WTC11 (cell line): Measurements from ENCODE around the gene DLGAP3. TPM values are rescaled to one million over a fixed set of nuclear protein-coding genes. Genes with fewer than 3 reads are reported as not detected.

Experiments used
- ATAC-seq: fragments of 200-7000 bp; cut with Tn5 transposase; 2 replicates; pipeline ENCODE4 v1.10.0; 2021; ENCODE audit warnings: mild to moderate bottlenecking, moderate library complexity
- CTCF ChIA-PET: fragments of 300-600 bp; sonication (Branson Sonifier 250); formaldehyde crosslinking; loops from one replicate; lab custom pipeline; 2021; ENCODE audit warnings: antibody characterized with exemption; lab: Charles Lee
- POLR2A ChIA-PET: fragments of 350-600 bp; sonication (Branson Sonifier 250); formaldehyde crosslinking; loops from one replicate; lab custom pipeline; 2021; ENCODE audit warnings: antibody characterized with exemption; lab: Charles Lee
- DNase-seq: peaks from one replicate; pipeline ENCODE4 v3.0.0; 2021; ENCODE audit warnings: low spot score
- H3K27ac Mint-ChIP-seq: 2 replicates; pipeline ENCODE4 v1.8.0; 2021; ENCODE audit warnings: mixed read lengths
- H3K27me3 Mint-ChIP-seq: 2 replicates; pipeline ENCODE4 v1.8.0; 2021; ENCODE audit warnings: low read depth, mild to moderate bottlenecking, moderate library complexity, mixed read lengths
- H3K36me3 Mint-ChIP-seq: 2 replicates; pipeline ENCODE4 v1.8.0; 2021; ENCODE audit warnings: mixed read lengths
- H3K4me1 Mint-ChIP-seq: 2 replicates; pipeline ENCODE4 v1.8.0; 2022; ENCODE audit warnings: mixed read lengths
- H3K4me3 Mint-ChIP-seq: 2 replicates; pipeline ENCODE4 v1.8.0; 2021; ENCODE audit warnings: mild to moderate bottlenecking, moderate library complexity, mixed read lengths
- H3K9me3 Mint-ChIP-seq: 2 replicates; pipeline ENCODE4 v1.8.0; 2021; ENCODE audit warnings: mixed read lengths
- ATF2 ChIP-seq: sonication (generic); formaldehyde crosslinking; IDR thresholded peaks from 2 replicates; pipeline ENCODE4 v1.8.1; 2022; ENCODE audit warnings: low read depth, missing genetic modification reagents, borderline replicate concordance
- ATF3 ChIP-seq: sonication (generic); formaldehyde crosslinking; conservative IDR thresholded peaks from 2 replicates; pipeline ENCODE4 v1.8.1; 2022; ENCODE audit warnings: mild to moderate bottlenecking, missing genetic modification reagents
- ATF6 ChIP-seq: sonication (generic); formaldehyde crosslinking; IDR thresholded peaks from 2 replicates; pipeline ENCODE4 v1.8.1; 2023; ENCODE audit warnings: mild to moderate bottlenecking, missing genetic modification reagents
- E2F4 ChIP-seq: sonication (generic); formaldehyde crosslinking; IDR thresholded peaks from 2 replicates; pipeline ENCODE4 v1.8.1; 2022; ENCODE audit warnings: low read depth, mild to moderate bottlenecking, moderate library complexity, missing genetic modification reagents, borderline replicate concordance
- ELF4 ChIP-seq: sonication (generic); formaldehyde crosslinking; IDR thresholded peaks from 2 replicates; pipeline ENCODE4 v1.8.1; 2022; ENCODE audit warnings: low read depth, mild to moderate bottlenecking, moderate library complexity, missing genetic modification reagents
- HMGA2 ChIP-seq: fragments of 250-450 bp; sonication (Bioruptor Pico); IDR thresholded peaks from 2 replicates; pipeline ENCODE4 v1.4.0; 2021; ENCODE audit warnings: mild to moderate bottlenecking, moderate library complexity
- HMGXB4 ChIP-seq: sonication (generic); formaldehyde crosslinking; IDR thresholded peaks from 2 replicates; pipeline ENCODE4 v1.8.1; 2023; ENCODE audit warnings: mild to moderate bottlenecking, moderate library complexity, missing genetic modification reagents
- KAT7 ChIP-seq: sonication (generic); formaldehyde crosslinking; IDR thresholded peaks from 2 replicates; pipeline ENCODE4 v1.8.1; 2023; ENCODE audit warnings: missing genetic modification reagents, mild to moderate bottlenecking, borderline replicate concordance
- NFATC4 ChIP-seq: fragments of 250-450 bp; sonication (Bioruptor Pico); IDR thresholded peaks from 2 replicates; pipeline ENCODE4 v1.9.0; 2021; ENCODE audit warnings: mild to moderate bottlenecking
- OVOL2 ChIP-seq: fragments of 250-450 bp; sonication (Bioruptor Pico); IDR thresholded peaks from 2 replicates; pipeline ENCODE4 v1.9.0; 2021; ENCODE audit warnings: mild to moderate bottlenecking, borderline replicate concordance
- SMAD4 ChIP-seq: sonication (generic); formaldehyde crosslinking; IDR thresholded peaks from 2 replicates; pipeline ENCODE4 v1.8.0; 2022; ENCODE audit warnings: mild to moderate bottlenecking, missing genetic modification reagents
- TEAD1 ChIP-seq: sonication (generic); formaldehyde crosslinking; IDR thresholded peaks from 2 replicates; pipeline ENCODE4 v1.8.0; 2022; ENCODE audit warnings: mild to moderate bottlenecking, missing genetic modification reagents
- TEAD4 ChIP-seq: sonication (generic); formaldehyde crosslinking; IDR thresholded peaks from 2 replicates; pipeline ENCODE4 v1.8.0; 2022; ENCODE audit warnings: mild to moderate bottlenecking, missing genetic modification reagents
- ZMAT4 ChIP-seq: fragments of 250-450 bp; sonication (Bioruptor Pico); IDR thresholded peaks from 2 replicates; pipeline ENCODE4 v1.9.0; 2021; ENCODE audit warnings: mild to moderate bottlenecking
- ZNF138 ChIP-seq: sonication (generic); formaldehyde crosslinking; conservative IDR thresholded peaks from 2 replicates; pipeline ENCODE4 v1.8.1; 2022; ENCODE audit warnings: mild to moderate bottlenecking, moderate library complexity, missing genetic modification reagents
- ZNF281 ChIP-seq: sonication (generic); formaldehyde crosslinking; IDR thresholded peaks from 2 replicates; pipeline ENCODE4 v1.8.0; 2023; ENCODE audit warnings: mild to moderate bottlenecking, missing genetic modification reagents
- ZNF512 ChIP-seq: sonication (generic); formaldehyde crosslinking; IDR thresholded peaks from 2 replicates; pipeline ENCODE4 v1.8.1; 2022; ENCODE audit warnings: missing genetic modification reagents, borderline replicate concordance
- total RNA-seq: library from RNA; stranded (reverse); gene quantifications from 3 replicates; pipeline ENCODE4 v1.2.3, GENCODE V29; 2021

DLGAP3 gene
- total RNA-seq, 1 experiment from 2014 or later: 11.3 TPM

GRCh38 chr1:34900775-34901502, 28.5 kb downstream of the DLGAP3 start:
- Mint-ChIP-seq H3K36me3 (no peaks in the 10 kb centered on the region), H3K4me3 (no peak overlapping the region), H3K9me3 (no peaks in the 10 kb centered on the region), H3K27me3 (peaks cover 4% of the 10 kb centered on the region; the same call in 1 of the 2 replicates), H3K27ac (no peak overlapping the region), H3K4me1 (no peaks in the 10 kb centered on the region)
- ATAC-seq (no peak), DNase-seq (no peak)
- CTCF ChIA-PET: interaction anchor here (2.0 kb wide), 1 partner anchor 48 kb away, joined by 4 read pairs; no protein-coding TSS in a partner anchor
- POLR2A ChIA-PET: no interaction called here
- TF ChIP-seq NFATC4 (CRISPR knock-in tag): no peak

- H3K27me3 Mint-ChIP-seq: peaks cover 4% of the 10 kb centered on the region; the same call in 1 of the 2 replicates
- DNase-seq (no peak), ATAC-seq (no peak)
These were observed 29.5 kb downstream of the DLGAP3 start for GRCh38 chr1:34899906-34900305.

More at GRCh38 chr1:34899906-34900305, 29.5 kb downstream of the DLGAP3 start:
- Mint-ChIP-seq H3K36me3 (no peaks in the 10 kb centered on the region), H3K27ac (no peak overlapping the region), H3K4me1 (no peaks in the 10 kb centered on the region), H3K9me3 (no peaks in the 10 kb centered on the region), H3K4me3 (no peak overlapping the region)
- CTCF ChIA-PET: interaction anchor here (0.9 kb wide), 1 partner anchor 15 kb away, joined by 4 read pairs; no protein-coding TSS in a partner anchor
- POLR2A ChIA-PET: no interaction called here
- TF ChIP-seq HMGXB4 (CRISPR knock-in tag): no peak
- TF ChIP-seq SMAD4 (CRISPR knock-in tag): no peak
- TF ChIP-seq ZNF281: no peak
- no peak for TF ChIP-seq TEAD4
- TF ChIP-seq TEAD1 (CRISPR knock-in tag): no peak
- no peak for TF ChIP-seq ATF2 (CRISPR knock-in tag)
- no peak for TF ChIP-seq OVOL2 (CRISPR knock-in tag)
- no peak for TF ChIP-seq ELF4 (CRISPR knock-in tag)
- no peak for TF ChIP-seq ATF6 (CRISPR knock-in tag)
- TF ChIP-seq ZNF138 (CRISPR knock-in tag): no peak
- TF ChIP-seq KAT7 (CRISPR knock-in tag): no peak
- TF ChIP-seq E2F4 (CRISPR knock-in tag): no peak
- TF ChIP-seq ZNF512: no peak
- no peak for TF ChIP-seq ATF3
- no peak for TF ChIP-seq HMGA2
- no peak for TF ChIP-seq ZMAT4 (CRISPR knock-in tag)
